ENCODE results near the gene GNG12. TPM values are rescaled to one million over a fixed set of nuclear protein-coding genes. Genes with fewer than 3 reads are reported as not detected.

Gene GNG12
- total RNA-seq, 2 experiments from 2014 or later = not detected

GRCh38 chr1:67863637-67864036 lies 30.4 kb upstream of the GNG12 start:
- no peaks in the 10 kb centered on the region for H3K9me3 Mint-ChIP-seq
- Histone ChIP-seq H3K27ac (ENCODE audit: low read depth in 1 of 2, low read length in 2 of 2) (no peak overlapping the region), H3K9me3 (ENCODE audit: control insufficient read depth in 1 of 2, insufficient read depth in 1 of 2, low read length in 2 of 2) (no peaks in the 10 kb centered on the region), H3K4me3 (ENCODE audit: low read length) (no peak overlapping the region), H3K36me3 (ENCODE audit: insufficient read depth, low read length) (no peaks in the 10 kb centered on the region), H3K27me3 (ENCODE audit: control insufficient read depth in 1 of 2, insufficient read depth in 2 of 2, low read length in 2 of 2) (peaks cover 0 to 9% of the 10 kb centered on the region in 2 experiments), H3K4me1 (ENCODE audit: insufficient read depth, low read length) (no peaks in the 10 kb centered on the region)
- H3K4me1 Mint-ChIP-seq (ENCODE audit: low read depth) = no peaks in the 10 kb centered on the region
- peaks cover 40% of the 10 kb centered on the region for H3K27me3 Mint-ChIP-seq
- DNase-seq (no peak), ATAC-seq (ENCODE audit: poor library complexity) (no peak)
- ChIA-PET POLR2A (no interaction called here), CTCF (no interaction called here)
- intact Hi-C loops (cut with DNase I, micrococcal nuclease) = no loop called here
- no peak overlapping the region for H3K4me3 Mint-ChIP-seq
- TF ChIP-seq CTCF (IDR thresholded peaks at IDR 0.05) = no peak
- no peak overlapping the region for H3K27ac Mint-ChIP-seq
- H3K36me3 Mint-ChIP-seq (ENCODE audit: low read depth) = no peaks in the 10 kb centered on the region

GRCh38 chr1:67862685-67863084 lies 29.4 kb upstream of the GNG12 start:
- H3K9me3 Mint-ChIP-seq = no peaks in the 10 kb centered on the region
- no peak overlapping the region for H3K27ac ChIP-seq (ENCODE audit: low read depth in 1 of 2, low read length in 2 of 2)
- TF ChIP-seq CTCF (IDR thresholded peaks at IDR 0.05) = no peak
- H3K4me3 Mint-ChIP-seq = no peak overlapping the region
- H3K36me3 Mint-ChIP-seq (ENCODE audit: low read depth) = no peaks in the 10 kb centered on the region
- CTCF ChIA-PET = no interaction called here
- H3K27me3 ChIP-seq (ENCODE audit: control insufficient read depth in 1 of 2, insufficient read depth in 2 of 2, low read length in 2 of 2) = peaks cover 6 to 11% of the 10 kb centered on the region in 2 experiments
- no peaks in the 10 kb centered on the region for H3K4me1 ChIP-seq (ENCODE audit: insufficient read depth, low read length)
- H3K4me1 Mint-ChIP-seq (ENCODE audit: low read depth) = no peaks in the 10 kb centered on the region
- POLR2A ChIA-PET = no interaction called here
- DNase-seq = no peak
- intact Hi-C loops (cut with DNase I, micrococcal nuclease) = no loop called here
- H3K36me3 ChIP-seq (ENCODE audit: insufficient read depth, low read length) = no peaks in the 10 kb centered on the region
- H3K9me3 ChIP-seq (ENCODE audit: control insufficient read depth in 1 of 2, insufficient read depth in 1 of 2, low read length in 2 of 2) = no peaks in the 10 kb centered on the region
- H3K27me3 Mint-ChIP-seq = peaks cover 37% of the 10 kb centered on the region
- no peak overlapping the region for H3K4me3 ChIP-seq (ENCODE audit: low read length)
- H3K27ac Mint-ChIP-seq = no peak overlapping the region
- ATAC-seq (ENCODE audit: poor library complexity) = no peak

- Mint-ChIP-seq H3K27ac (no peak overlapping the region), H3K4me1 (ENCODE audit: low read depth) (no peaks in the 10 kb centered on the region), H3K27me3 (peaks cover 37% of the 10 kb centered on the region), H3K9me3 (no peaks in the 10 kb centered on the region), H3K36me3 (ENCODE audit: low read depth) (no peaks in the 10 kb centered on the region), H3K4me3 (no peak overlapping the region)
- no peak for ATAC-seq (ENCODE audit: poor library complexity)
- intact Hi-C loops (cut with DNase I, micrococcal nuclease) = no loop called here
- ChIA-PET POLR2A (no interaction called here), CTCF (no interaction called here)
- no peak for TF ChIP-seq CTCF (IDR thresholded peaks at IDR 0.05)
- Histone ChIP-seq H3K27me3 (ENCODE audit: control insufficient read depth in 1 of 2, insufficient read depth in 2 of 2, low read length in 2 of 2) (peaks cover 11% of the 10 kb centered on the region in 2 experiments), H3K9me3 (ENCODE audit: control insufficient read depth in 1 of 2, insufficient read depth in 1 of 2, low read length in 2 of 2) (no peaks in the 10 kb centered on the region), H3K4me3 (ENCODE audit: low read length) (no peak overlapping the region), H3K27ac (ENCODE audit: low read depth in 1 of 2, low read length in 2 of 2) (no peak overlapping the region), H3K4me1 (ENCODE audit: insufficient read depth, low read length) (no peaks in the 10 kb centered on the region), H3K36me3 (ENCODE audit: insufficient read depth, low read length) (no peaks in the 10 kb centered on the region)
- no peak for DNase-seq
Observed at GRCh38 chr1:67861856-67862516, 28.7 kb upstream of the GNG12 start.

Data from CD4-positive, alpha-beta T cell (primary cell).